WTC11 (cell line): ENCODE results near the gene DNAH7. TPM values are rescaled to one million over a fixed set of nuclear protein-coding genes. Genes with fewer than 3 reads are reported as not detected.

Source experiments
- ATAC-seq: fragments of 200-7000 bp; cut with Tn5 transposase; 2 replicates; pipeline ENCODE4 v1.10.0; 2021; ENCODE audit warnings: mild to moderate bottlenecking, moderate library complexity
- CTCF ChIA-PET: fragments of 300-600 bp; sonication (Branson Sonifier 250); formaldehyde crosslinking; loops from one replicate; lab custom pipeline; 2021; ENCODE audit warnings: antibody characterized with exemption; lab: Charles Lee
- POLR2A ChIA-PET: fragments of 350-600 bp; sonication (Branson Sonifier 250); formaldehyde crosslinking; loops from one replicate; lab custom pipeline; 2021; ENCODE audit warnings: antibody characterized with exemption; lab: Charles Lee
- DNase-seq: peaks from one replicate; pipeline ENCODE4 v3.0.0; 2021; ENCODE audit warnings: low spot score
- H3K27ac Mint-ChIP-seq: 2 replicates; pipeline ENCODE4 v1.8.0; 2021; ENCODE audit warnings: mixed read lengths
- H3K27me3 Mint-ChIP-seq: 2 replicates; pipeline ENCODE4 v1.8.0; 2021; ENCODE audit warnings: low read depth, mild to moderate bottlenecking, moderate library complexity, mixed read lengths
- H3K36me3 Mint-ChIP-seq: 2 replicates; pipeline ENCODE4 v1.8.0; 2021; ENCODE audit warnings: mixed read lengths
- H3K4me1 Mint-ChIP-seq: 2 replicates; pipeline ENCODE4 v1.8.0; 2022; ENCODE audit warnings: mixed read lengths
- H3K4me3 Mint-ChIP-seq: 2 replicates; pipeline ENCODE4 v1.8.0; 2021; ENCODE audit warnings: mild to moderate bottlenecking, moderate library complexity, mixed read lengths
- H3K9me3 Mint-ChIP-seq: 2 replicates; pipeline ENCODE4 v1.8.0; 2021; ENCODE audit warnings: mixed read lengths
- EMX1 ChIP-seq: fragments of 250-450 bp; sonication (Bioruptor Pico); IDR thresholded peaks from 2 replicates; pipeline ENCODE4 v1.8.0; 2021; ENCODE audit warnings: mild to moderate bottlenecking
- ESRRA ChIP-seq: sonication (generic); formaldehyde crosslinking; IDR thresholded peaks from 2 replicates; pipeline ENCODE4 v1.8.1; 2022; ENCODE audit warnings: mild to moderate bottlenecking, missing genetic modification reagents, borderline replicate concordance
- GABPB1 ChIP-seq: sonication (generic); formaldehyde crosslinking; IDR thresholded peaks from 2 replicates; pipeline ENCODE4 v1.8.1; 2023; ENCODE audit warnings: mild to moderate bottlenecking, missing genetic modification reagents
- GRHL2 ChIP-seq: fragments of 250-450 bp; sonication (Bioruptor Pico); IDR thresholded peaks from 2 replicates; pipeline ENCODE4 v1.8.0; 2022; ENCODE audit warnings: mild to moderate bottlenecking, moderate library complexity; ENCODE audit not compliant: insufficient replicate concordance, severe bottlenecking
- JAZF1 ChIP-seq: fragments of 250-450 bp; sonication (Bioruptor Pico); IDR thresholded peaks from 2 replicates; pipeline ENCODE4 v1.9.0; 2021; ENCODE audit warnings: moderate library complexity, mild to moderate bottlenecking, inconsistent platforms
- KAT7 ChIP-seq: sonication (generic); formaldehyde crosslinking; IDR thresholded peaks from 2 replicates; pipeline ENCODE4 v1.8.1; 2023; ENCODE audit warnings: missing genetic modification reagents, mild to moderate bottlenecking, borderline replicate concordance
- MYBL2 ChIP-seq: sonication (generic); formaldehyde crosslinking; IDR thresholded peaks from 2 replicates; pipeline ENCODE4 v1.8.1; 2023; ENCODE audit warnings: mild to moderate bottlenecking, moderate library complexity, missing genetic modification reagents
- OVOL2 ChIP-seq: fragments of 250-450 bp; sonication (Bioruptor Pico); IDR thresholded peaks from 2 replicates; pipeline ENCODE4 v1.9.0; 2021; ENCODE audit warnings: mild to moderate bottlenecking, borderline replicate concordance
- SOX15 ChIP-seq: fragments of 250-450 bp; sonication (Bioruptor Pico); IDR thresholded peaks from 2 replicates; pipeline ENCODE4 v1.9.0; 2021; ENCODE audit warnings: mild to moderate bottlenecking
- TCF7 ChIP-seq: sonication (generic); formaldehyde crosslinking; IDR thresholded peaks from 2 replicates; pipeline ENCODE4 v1.8.0; 2022; ENCODE audit warnings: mild to moderate bottlenecking, low read depth, missing genetic modification reagents, moderate library complexity
- TEAD1 ChIP-seq: sonication (generic); formaldehyde crosslinking; IDR thresholded peaks from 2 replicates; pipeline ENCODE4 v1.8.0; 2022; ENCODE audit warnings: mild to moderate bottlenecking, missing genetic modification reagents
- TEAD4 ChIP-seq: sonication (generic); formaldehyde crosslinking; IDR thresholded peaks from 2 replicates; pipeline ENCODE4 v1.8.0; 2022; ENCODE audit warnings: mild to moderate bottlenecking, missing genetic modification reagents
- ZNF396 ChIP-seq: fragments of 250-450 bp; sonication (Bioruptor Pico); IDR thresholded peaks from 2 replicates; pipeline ENCODE4 v1.8.0; 2021; ENCODE audit warnings: mild to moderate bottlenecking, moderate library complexity, borderline replicate concordance
- ZNF416 ChIP-seq: fragments of 250-450 bp; sonication (Bioruptor Pico); IDR thresholded peaks from 2 replicates; pipeline ENCODE4 v1.9.0; 2021; ENCODE audit warnings: mild to moderate bottlenecking, inconsistent platforms
- total RNA-seq: library from RNA; stranded (reverse); gene quantifications from 3 replicates; pipeline ENCODE4 v1.2.3, GENCODE V29; 2021
- TF ChIP-seq, protein P1 (sequence below): sonication (generic); formaldehyde crosslinking; IDR thresholded peaks from 2 replicates; pipeline ENCODE4 v1.8.0; 2022; ENCODE audit warnings: mild to moderate bottlenecking, missing genetic modification reagents
- TF ChIP-seq, protein P2 (sequence below): fragments of 250-450 bp; sonication (Bioruptor Pico); IDR thresholded peaks from 2 replicates; pipeline ENCODE4 v1.9.0; 2021; ENCODE audit warnings: mild to moderate bottlenecking, borderline replicate concordance
- TF ChIP-seq, protein P3 (sequence below): sonication (generic); formaldehyde crosslinking; IDR thresholded peaks from 2 replicates; pipeline ENCODE4 v1.8.1; 2022; ENCODE audit warnings: mild to moderate bottlenecking, missing genetic modification reagents, moderate library complexity, borderline replicate concordance
- TF ChIP-seq, protein P4 (sequence below): sonication (generic); formaldehyde crosslinking; IDR thresholded peaks from 2 replicates; pipeline ENCODE4 v1.8.0; 2022; ENCODE audit warnings: mild to moderate bottlenecking, missing genetic modification reagents
- TF ChIP-seq, protein P5 (sequence below): fragments of 250-450 bp; sonication (Bioruptor Pico); IDR thresholded peaks from 2 replicates; pipeline ENCODE4 v1.8.0; 2021; ENCODE audit warnings: mild to moderate bottlenecking
- TF ChIP-seq, protein P6 (sequence below): fragments of 250-450 bp; sonication (Bioruptor Pico); IDR thresholded peaks from 2 replicates; pipeline ENCODE4 v1.9.0; 2021; ENCODE audit warnings: mild to moderate bottlenecking
- TF ChIP-seq, protein P7 (sequence below): sonication (generic); formaldehyde crosslinking; IDR thresholded peaks from 2 replicates; pipeline ENCODE4 v1.8.1; 2022; ENCODE audit warnings: missing genetic modification reagents, borderline replicate concordance

Gene DNAH7
- total RNA-seq, 1 experiment from 2014 or later: 0.04 TPM

DNA sequence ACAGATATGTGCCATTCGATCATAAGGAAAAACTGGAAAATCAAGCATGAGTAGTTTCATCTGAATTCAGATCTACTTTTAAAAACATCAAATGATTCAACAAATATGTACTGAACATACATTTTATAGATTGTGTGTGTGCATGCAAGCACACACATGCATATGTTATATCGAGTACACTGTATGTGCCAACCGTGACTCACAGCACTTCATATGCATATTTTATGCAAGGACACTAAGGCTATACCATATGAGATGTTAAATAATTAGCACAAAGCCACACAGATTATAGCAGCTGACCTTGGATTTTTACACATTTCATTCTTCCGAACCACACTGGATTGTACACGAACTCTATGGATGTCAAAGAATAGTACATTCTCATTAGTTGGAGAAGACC, 161.2 kb downstream of the DNAH7 start:
- no peak overlapping the region for H3K4me3 Mint-ChIP-seq
- no peaks in the 10 kb centered on the region for H3K4me1 Mint-ChIP-seq
- no peaks in the 10 kb centered on the region for H3K36me3 Mint-ChIP-seq
- no peak for DNase-seq
- no peak overlapping the region for H3K27ac Mint-ChIP-seq
- CTCF ChIA-PET: no interaction called here
- H3K27me3 Mint-ChIP-seq: no peaks in the 10 kb centered on the region
- POLR2A ChIA-PET: no interaction called here
- no peak for TF ChIP-seq GABPB1
- no peak for TF ChIP-seq ZNF396
- TF ChIP-seq ESRRA (CRISPR knock-in tag): no peak
- TF ChIP-seq GRHL2: no peak
- TF ChIP-seq TEAD4 (CRISPR knock-in tag): no peak
- TF ChIP-seq, protein P1, sequence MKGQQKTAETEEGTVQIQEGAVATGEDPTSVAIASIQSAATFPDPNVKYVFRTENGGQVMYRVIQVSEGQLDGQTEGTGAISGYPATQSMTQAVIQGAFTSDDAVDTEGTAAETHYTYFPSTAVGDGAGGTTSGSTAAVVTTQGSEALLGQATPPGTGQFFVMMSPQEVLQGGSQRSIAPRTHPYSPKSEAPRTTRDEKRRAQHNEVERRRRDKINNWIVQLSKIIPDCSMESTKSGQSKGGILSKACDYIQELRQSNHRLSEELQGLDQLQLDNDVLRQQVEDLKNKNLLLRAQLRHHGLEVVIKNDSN: no peak
- ATAC-seq: no peak
- peaks cover 5% of the 10 kb centered on the region for H3K9me3 Mint-ChIP-seq

DNA sequence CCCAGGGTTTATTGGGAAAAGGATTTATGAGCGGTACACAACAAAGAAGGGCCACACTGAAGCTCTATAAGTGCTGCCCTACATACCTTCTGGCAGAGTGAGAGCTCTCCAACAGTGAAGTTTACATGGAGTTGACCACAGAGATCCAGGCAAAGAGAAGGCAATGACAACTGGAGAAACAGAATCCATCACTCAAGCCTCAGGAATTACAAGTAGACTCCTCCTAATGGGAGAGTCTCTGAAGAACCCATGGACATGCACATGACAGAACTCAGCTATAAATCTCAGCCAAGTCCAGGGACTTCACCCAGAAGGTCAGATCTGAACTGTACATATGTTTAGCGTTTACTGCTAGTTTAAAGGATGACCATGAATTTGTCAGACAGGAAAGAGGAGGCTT, 164.7 kb downstream of the DNAH7 start:
- CTCF ChIA-PET: no interaction called here
- POLR2A ChIA-PET: no interaction called here
- H3K27ac Mint-ChIP-seq: no peak overlapping the region
- ATAC-seq (no peak), DNase-seq (no peak)
- TF ChIP-seq, protein P2, sequence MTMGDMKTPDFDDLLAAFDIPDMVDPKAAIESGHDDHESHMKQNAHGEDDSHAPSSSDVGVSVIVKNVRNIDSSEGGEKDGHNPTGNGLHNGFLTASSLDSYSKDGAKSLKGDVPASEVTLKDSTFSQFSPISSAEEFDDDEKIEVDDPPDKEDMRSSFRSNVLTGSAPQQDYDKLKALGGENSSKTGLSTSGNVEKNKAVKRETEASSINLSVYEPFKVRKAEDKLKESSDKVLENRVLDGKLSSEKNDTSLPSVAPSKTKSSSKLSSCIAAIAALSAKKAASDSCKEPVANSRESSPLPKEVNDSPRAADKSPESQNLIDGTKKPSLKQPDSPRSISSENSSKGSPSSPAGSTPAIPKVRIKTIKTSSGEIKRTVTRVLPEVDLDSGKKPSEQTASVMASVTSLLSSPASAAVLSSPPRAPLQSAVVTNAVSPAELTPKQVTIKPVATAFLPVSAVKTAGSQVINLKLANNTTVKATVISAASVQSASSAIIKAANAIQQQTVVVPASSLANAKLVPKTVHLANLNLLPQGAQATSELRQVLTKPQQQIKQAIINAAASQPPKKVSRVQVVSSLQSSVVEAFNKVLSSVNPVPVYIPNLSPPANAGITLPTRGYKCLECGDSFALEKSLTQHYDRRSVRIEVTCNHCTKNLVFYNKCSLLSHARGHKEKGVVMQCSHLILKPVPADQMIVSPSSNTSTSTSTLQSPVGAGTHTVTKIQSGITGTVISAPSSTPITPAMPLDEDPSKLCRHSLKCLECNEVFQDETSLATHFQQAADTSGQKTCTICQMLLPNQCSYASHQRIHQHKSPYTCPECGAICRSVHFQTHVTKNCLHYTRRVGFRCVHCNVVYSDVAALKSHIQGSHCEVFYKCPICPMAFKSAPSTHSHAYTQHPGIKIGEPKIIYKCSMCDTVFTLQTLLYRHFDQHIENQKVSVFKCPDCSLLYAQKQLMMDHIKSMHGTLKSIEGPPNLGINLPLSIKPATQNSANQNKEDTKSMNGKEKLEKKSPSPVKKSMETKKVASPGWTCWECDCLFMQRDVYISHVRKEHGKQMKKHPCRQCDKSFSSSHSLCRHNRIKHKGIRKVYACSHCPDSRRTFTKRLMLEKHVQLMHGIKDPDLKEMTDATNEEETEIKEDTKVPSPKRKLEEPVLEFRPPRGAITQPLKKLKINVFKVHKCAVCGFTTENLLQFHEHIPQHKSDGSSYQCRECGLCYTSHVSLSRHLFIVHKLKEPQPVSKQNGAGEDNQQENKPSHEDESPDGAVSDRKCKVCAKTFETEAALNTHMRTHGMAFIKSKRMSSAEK (CRISPR knock-in tag): no peak
- TF ChIP-seq, protein P3, sequence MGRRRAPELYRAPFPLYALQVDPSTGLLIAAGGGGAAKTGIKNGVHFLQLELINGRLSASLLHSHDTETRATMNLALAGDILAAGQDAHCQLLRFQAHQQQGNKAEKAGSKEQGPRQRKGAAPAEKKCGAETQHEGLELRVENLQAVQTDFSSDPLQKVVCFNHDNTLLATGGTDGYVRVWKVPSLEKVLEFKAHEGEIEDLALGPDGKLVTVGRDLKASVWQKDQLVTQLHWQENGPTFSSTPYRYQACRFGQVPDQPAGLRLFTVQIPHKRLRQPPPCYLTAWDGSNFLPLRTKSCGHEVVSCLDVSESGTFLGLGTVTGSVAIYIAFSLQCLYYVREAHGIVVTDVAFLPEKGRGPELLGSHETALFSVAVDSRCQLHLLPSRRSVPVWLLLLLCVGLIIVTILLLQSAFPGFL: no peak
- no peak for TF ChIP-seq MYBL2
- TF ChIP-seq, protein P4, sequence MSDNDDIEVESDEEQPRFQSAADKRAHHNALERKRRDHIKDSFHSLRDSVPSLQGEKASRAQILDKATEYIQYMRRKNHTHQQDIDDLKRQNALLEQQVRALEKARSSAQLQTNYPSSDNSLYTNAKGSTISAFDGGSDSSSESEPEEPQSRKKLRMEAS: no peak
- TF ChIP-seq, protein P5, sequence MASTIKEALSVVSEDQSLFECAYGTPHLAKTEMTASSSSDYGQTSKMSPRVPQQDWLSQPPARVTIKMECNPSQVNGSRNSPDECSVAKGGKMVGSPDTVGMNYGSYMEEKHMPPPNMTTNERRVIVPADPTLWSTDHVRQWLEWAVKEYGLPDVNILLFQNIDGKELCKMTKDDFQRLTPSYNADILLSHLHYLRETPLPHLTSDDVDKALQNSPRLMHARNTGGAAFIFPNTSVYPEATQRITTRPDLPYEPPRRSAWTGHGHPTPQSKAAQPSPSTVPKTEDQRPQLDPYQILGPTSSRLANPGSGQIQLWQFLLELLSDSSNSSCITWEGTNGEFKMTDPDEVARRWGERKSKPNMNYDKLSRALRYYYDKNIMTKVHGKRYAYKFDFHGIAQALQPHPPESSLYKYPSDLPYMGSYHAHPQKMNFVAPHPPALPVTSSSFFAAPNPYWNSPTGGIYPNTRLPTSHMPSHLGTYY: no peak
- TF ChIP-seq, protein P6, sequence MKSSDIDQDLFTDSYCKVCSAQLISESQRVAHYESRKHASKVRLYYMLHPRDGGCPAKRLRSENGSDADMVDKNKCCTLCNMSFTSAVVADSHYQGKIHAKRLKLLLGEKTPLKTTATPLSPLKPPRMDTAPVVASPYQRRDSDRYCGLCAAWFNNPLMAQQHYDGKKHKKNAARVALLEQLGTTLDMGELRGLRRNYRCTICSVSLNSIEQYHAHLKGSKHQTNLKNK (CRISPR knock-in tag): no peak
- TF ChIP-seq, protein P7, sequence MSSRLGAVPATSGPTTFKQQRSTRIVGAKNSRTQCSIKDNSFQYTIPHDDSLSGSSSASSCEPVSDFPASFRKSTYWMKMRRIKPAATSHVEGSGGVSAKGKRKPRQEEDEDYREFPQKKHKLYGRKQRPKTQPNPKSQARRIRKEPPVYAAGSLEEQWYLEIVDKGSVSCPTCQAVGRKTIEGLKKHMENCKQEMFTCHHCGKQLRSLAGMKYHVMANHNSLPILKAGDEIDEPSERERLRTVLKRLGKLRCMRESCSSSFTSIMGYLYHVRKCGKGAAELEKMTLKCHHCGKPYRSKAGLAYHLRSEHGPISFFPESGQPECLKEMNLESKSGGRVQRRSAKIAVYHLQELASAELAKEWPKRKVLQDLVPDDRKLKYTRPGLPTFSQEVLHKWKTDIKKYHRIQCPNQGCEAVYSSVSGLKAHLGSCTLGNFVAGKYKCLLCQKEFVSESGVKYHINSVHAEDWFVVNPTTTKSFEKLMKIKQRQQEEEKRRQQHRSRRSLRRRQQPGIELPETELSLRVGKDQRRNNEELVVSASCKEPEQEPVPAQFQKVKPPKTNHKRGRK (CRISPR knock-in tag): no peak
- TF ChIP-seq EMX1 (CRISPR knock-in tag): no peak
- no peak for TF ChIP-seq JAZF1 (CRISPR knock-in tag)
- no peak for TF ChIP-seq OVOL2 (CRISPR knock-in tag)
- TF ChIP-seq KAT7 (CRISPR knock-in tag): no peak
- no peak for TF ChIP-seq SOX15 (CRISPR knock-in tag)
- no peak for TF ChIP-seq TEAD4 (CRISPR knock-in tag)
- TF ChIP-seq ZNF416 (CRISPR knock-in tag): no peak
- no peak for TF ChIP-seq TCF7 (CRISPR knock-in tag)
- no peak for TF ChIP-seq TEAD1 (CRISPR knock-in tag)
- TF ChIP-seq, all 79 proteins: peak for 0
- H3K27me3 Mint-ChIP-seq: no peaks in the 10 kb centered on the region
- no peaks in the 10 kb centered on the region for H3K4me1 Mint-ChIP-seq
- H3K9me3 Mint-ChIP-seq: peaks cover 5% of the 10 kb centered on the region
- no peak overlapping the region for H3K4me3 Mint-ChIP-seq
- no peaks in the 10 kb centered on the region for H3K36me3 Mint-ChIP-seq
